COR-L47 (cell line): ENCODE data around the gene LSM14B.
"Not testable (repeated sequence)": the region's sequence is repeated elsewhere in the genome, so short reads cannot be mapped to it uniquely, and the experiment has no call there.

Source experiments
- DNase-seq: peaks from one replicate; lab custom pipeline; 2025; lab: John Stamatoyannopoulos, UW

The LSM14B gene

GRCh38 chr20:62112368-62112767, 9.9 kb upstream of the LSM14B start:
- no peak for DNase-seq

GRCh38 chr20:62114894-62115293, 7.4 kb upstream of the LSM14B start:
- DNase-seq, result no peak

GRCh38 chr20:62115800-62116407, 6.4 kb upstream of the LSM14B start:
- not testable (repeated sequence) for DNase-seq

GRCh38 chr20:62116558-62117361, 5.5 kb upstream of the LSM14B start:
- DNase-seq, result no peak

- DNase-seq, result no peak
Observed at GRCh38 chr20:62117362-62117646, 5.0 kb upstream of the LSM14B start.

- no peak for DNase-seq
Observed at GRCh38 chr20:62117658-62118057, 4.6 kb upstream of the LSM14B start.

- no peak for DNase-seq
Observed at GRCh38 chr20:62118113-62119043, 3.9 kb upstream of the LSM14B start.

GRCh38 chr20:62119115-62119514, 3.2 kb upstream of the LSM14B start:
- DNase-seq, result no peak

GRCh38 chr20:62119591-62120364, 2.5 kb upstream of the LSM14B start:
- DNase-seq, result no peak

GRCh38 chr20:62120365-62120762, 1.9 kb upstream of the LSM14B start:
- no peak for DNase-seq

GRCh38 chr20:62120990-62121775, 1.1 kb upstream of the LSM14B start:
- no peak for DNase-seq

GRCh38 chr20:62122654-62123449, 577 bp downstream of the LSM14B start:
- peak; percentile 79 for DNase-seq

GRCh38 chr20:62123450-62124118, 1.3 kb downstream of the LSM14B start:
- no peak for DNase-seq

GRCh38 chr20:62126141-62126540, 3.9 kb downstream of the LSM14B start:
- DNase-seq, result no peak

GRCh38 chr20:62127799-62128198, 5.5 kb downstream of the LSM14B start:
- no peak for DNase-seq

- DNase-seq, result no peak
Observed at GRCh38 chr20:62128502-62128901, 6.2 kb downstream of the LSM14B start.

GRCh38 chr20:62129731-62130531, 7.7 kb downstream of the LSM14B start:
- no peak for DNase-seq

GRCh38 chr20:62131560-62132320, 9.5 kb downstream of the LSM14B start:
- no peak for DNase-seq
